Activated CD4-positive, CD25-positive, alpha-beta regulatory T cell (primary cell): ENCODE data around the gene LAMA5.
"Not testable (repeated sequence)": the region's sequence is repeated elsewhere in the genome, so short reads cannot be mapped to it uniquely, and the experiment has no call there.

Experiments
- DNase-seq, 4 experiments: peaks; one replicate each; lab custom pipeline; 2025; lab: John Stamatoyannopoulos, UW

Gene LAMA5

GRCh38 chr20:62387933-62388635, 21.0 kb upstream of the LAMA5 start:
- DNase-seq = no peak

- no peak for DNase-seq
Observed at GRCh38 chr20:62387219-62387913, 20.3 kb upstream of the LAMA5 start.

GRCh38 chr20:62386383-62387218, 19.5 kb upstream of the LAMA5 start, which contains the start of gene RPS21:
Gene RPS21, plus strand, starts transcription at chr20:62387103. Its CDS starts 236 bp downstream, at chr20:62387339.
- DNase-seq = peak; percentile 81 to 92 (median 88)

GRCh38 chr20:62382306-62383198, 15.4 kb upstream of the LAMA5 start:
- DNase-seq = peak; percentile 41 to 61 (median 53)

GRCh38 chr20:62381842-62382241, 14.7 kb upstream of the LAMA5 start:
- no peak for DNase-seq

DNA sequence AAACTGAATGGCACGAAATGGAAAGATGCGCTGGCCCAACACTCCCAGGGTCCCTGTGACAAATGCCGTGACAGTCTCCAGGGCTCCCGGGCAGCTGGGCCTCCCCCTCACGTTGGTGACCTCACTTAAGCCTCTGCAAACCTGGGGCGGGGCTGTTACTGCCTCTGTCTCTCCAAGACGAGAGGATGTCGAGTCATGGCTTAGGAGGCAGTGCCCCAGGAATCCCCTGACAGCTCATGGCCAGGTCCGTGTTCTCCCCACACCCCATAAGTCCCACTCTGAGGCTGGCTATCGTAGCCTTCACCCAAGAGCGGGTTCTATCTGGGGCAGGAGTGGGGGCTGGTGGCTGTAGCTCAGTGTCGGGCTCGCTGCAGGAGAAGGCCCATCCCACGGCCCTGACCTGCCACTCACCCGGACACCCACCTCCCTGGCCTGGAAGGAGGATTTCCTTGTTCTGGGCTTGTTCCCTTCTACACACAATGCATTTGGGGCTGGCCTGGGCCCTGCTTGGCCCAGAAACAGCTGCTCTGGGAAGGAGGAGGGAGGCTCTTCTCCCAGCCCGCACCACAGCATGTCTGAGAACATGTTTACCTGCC, 14.2 kb upstream of the LAMA5 start:
- no peak for DNase-seq

- DNase-seq = no peak
Observed at GRCh38 chr20:62378215-62378614, 11.1 kb upstream of the LAMA5 start.

- no peak for DNase-seq
Observed at GRCh38 chr20:62377615-62378178, 10.6 kb upstream of the LAMA5 start.

- no peak for DNase-seq
Observed at GRCh38 chr20:62377064-62377461, 10.0 kb upstream of the LAMA5 start.

DNA sequence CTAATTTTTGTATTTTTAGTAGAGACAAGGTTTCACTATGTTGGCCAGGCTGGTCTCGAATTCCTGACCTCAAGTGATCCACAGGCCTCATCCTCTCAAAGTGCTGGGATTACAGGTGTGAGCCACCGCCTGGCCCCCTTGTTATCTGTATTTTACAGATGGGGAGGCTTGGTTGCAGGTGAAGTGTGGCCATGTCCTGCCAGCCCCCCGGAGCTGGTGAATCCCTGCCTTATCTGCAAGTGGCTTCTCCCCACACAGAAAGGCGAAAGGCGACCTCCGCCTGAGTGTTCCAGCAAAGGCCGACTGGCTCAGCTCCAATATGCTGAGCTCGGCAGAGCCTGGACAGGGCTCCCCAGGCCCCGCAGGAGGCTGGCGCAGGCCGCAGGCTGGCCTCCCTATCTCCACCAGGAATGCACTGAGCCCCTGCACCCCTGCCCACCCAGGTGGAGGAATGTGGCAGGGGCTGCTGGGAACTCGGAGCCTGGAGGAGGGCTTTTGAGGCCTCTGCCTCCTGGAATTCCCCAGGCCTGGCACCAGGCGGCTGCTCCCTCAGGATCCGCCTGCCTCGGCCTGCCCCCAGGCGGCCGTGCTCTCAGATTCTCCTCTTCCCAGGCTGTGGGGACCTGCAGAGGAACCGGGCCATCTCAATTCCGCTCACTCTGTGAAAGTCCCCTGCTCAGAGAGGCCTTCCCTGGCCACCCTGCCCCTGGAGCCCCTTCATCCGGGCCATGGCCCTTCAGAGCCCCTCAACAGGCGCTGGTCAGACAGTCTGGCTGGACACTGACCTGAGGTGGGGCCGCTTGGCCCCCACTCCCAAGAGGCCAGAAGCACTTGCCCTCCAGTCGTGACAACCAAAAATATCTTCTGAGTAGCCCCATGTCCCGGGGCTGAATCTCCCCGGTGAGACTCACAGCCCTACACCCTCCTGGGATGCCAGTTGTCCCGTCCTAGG, 9.3 kb upstream of the LAMA5 start:
- DNase-seq = no peak

DNA sequence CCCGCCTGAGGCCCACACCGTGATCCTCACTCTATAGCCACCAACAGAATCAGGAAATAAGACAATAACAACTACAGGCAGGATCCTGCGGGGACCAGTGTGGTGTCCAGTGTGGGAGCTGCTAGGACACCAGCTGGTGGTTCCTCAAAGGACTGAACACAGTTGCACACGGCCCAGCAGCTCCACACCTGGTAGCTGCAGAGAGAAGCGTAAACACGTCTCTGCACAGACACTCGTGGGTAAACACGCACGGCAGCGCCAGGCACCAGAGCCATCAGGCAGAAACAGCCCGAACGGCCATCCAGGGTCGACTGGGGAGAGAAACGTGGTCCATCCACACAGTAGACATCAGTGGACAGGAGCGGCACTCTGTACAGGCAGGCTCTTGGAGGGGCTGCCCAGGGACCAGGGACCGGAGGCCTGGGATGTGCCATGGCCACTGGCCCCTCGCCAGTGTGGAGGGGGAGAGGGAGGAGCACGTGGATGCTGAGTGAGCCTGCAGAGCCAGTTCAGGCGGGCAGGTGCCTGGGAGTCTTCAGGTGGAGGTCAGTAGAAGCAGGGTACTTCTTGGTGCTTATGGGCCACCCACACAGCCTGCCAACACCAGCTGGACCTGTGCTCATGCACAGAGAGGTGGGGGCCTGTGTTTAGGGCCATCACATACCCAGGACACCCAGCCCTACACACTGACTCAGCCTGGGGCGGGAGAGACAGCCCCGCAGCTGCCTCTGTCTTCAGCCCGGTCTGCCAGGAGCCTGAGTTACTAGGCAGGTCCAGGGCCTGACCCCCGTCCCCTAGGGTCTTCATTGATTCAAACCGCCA, 7.4 kb upstream of the LAMA5 start:
- no peak for DNase-seq

GRCh38 chr20:62373631-62374179, 6.6 kb upstream of the LAMA5 start:
- DNase-seq = not testable (repeated sequence)

DNA sequence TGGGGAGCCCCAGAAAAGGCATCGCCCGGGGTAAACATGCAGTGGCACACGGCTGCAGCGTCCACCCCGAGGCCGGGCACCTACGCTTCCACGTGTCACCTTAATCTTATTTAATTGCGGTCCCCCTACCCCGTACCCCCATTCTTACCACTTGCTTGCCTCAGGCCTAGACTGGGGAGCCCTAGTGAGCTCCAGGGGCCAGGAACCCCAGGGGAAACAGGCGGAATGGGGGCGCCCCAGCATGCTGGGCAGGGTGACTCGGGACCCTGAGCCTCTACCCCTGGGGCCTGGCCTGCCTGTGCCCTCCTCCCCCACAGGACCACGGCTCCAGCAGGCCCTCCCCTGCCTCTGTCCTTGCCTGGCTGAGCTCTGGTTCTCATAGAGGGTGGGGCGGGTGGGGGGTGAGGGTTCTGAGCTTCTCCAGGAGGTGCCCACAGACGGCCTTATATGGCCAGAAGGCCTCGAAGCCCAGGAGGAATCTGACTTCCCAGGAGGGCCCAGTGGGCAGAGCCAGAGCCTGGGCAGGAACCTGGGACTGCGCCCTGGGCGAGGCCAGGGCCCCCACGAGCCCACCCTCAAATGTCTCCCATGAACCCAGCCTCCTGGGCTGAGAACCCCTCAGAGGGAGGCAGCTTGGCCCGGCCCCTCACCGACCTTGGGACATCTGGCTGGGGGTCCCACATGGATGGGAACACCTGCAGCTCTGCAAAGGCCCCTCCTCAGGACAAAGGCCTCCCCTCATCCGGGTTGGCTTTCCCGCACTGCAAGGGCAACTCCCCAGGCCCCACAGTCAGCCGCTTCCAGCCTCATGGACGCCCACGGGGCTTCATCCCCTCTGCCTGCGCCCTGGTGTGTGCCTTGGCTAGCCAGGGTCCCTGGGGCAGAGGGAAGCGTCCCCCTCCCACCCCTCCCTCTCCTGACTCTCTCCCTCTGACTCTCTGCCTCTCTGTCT, 5.2 kb upstream of the LAMA5 start:
- DNase-seq = no peak

- DNase-seq = no peak
Observed at GRCh38 chr20:62371588-62372041, 4.5 kb upstream of the LAMA5 start.

DNA sequence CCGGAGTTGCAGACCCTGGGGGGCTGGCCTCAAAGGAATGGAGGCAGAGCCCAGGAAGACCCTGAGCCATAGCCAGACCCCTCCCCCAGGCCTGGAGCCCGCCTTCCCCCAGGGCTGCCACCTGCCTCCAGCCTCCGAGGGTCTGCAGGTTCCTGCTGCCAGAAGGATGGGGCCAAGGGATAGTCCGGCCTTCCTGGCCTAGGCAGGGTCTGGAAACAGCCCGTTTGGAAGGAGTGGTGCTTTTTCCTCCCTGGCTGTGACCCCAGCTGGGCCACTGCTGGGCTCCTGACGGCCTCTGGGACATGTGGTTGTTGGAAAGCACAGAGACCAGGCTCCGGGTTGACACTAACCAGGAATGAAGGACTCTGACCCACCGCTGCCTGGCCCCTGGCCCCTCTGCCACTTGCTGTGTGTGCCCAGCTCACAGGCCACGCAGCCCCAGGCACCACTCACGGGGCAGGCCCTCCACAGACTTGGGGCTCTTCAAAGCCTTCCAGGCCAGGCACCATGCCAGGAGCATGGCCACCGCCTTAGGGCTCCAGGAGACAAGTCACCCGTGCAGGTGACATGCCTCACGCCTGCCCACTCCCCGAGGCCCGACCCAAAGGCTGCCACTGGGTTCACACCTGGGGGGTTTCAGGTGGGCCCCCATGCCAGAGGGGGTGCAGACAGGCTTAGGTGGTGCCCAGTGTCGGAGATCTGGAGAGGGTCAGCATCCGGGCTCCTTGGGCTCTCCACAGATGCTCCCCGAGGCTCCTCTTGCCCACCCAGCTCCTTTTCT, 3.9 kb upstream of the LAMA5 start:
- no peak for DNase-seq

GRCh38 chr20:62370115-62370806, 3.1 kb upstream of the LAMA5 start:
- DNase-seq = no peak
